Measurements from ENCODE around the gene JARID2. TPM values are rescaled to one million over a fixed set of nuclear protein-coding genes. Genes with fewer than 3 reads are reported as not detected.

Gene JARID2
- polyA plus RNA-seq, 1 of the 3 experiments (the other 2 are of a cell fraction), result 3.4 TPM

- Histone ChIP-seq H4K20me1 (ENCODE audit: insufficient read depth) (peaks cover 13% of the 10 kb centered on the region), H3F3A (replicated peaks; ENCODE audit: insufficient read depth) (peaks cover 8% of the 10 kb centered on the region), H3K27ac (ENCODE audit: low read depth in 2 of 2, low read length in 1 of 2) (no peak overlapping the region), H3K36me3 (replicated peaks in 1 of 2; ENCODE audit: control insufficient read depth in 1 of 2, insufficient read depth in 2 of 2, low read length in 1 of 2) (no peaks in the 10 kb centered on the region), H3K9me3 (no peaks in the 10 kb centered on the region), H2AFZ (ENCODE audit: low read depth) (no peak overlapping the region), H3K4me3 (ENCODE audit: low read depth in 2 of 2, low read length in 1 of 2) (no peak overlapping the region), H3K79me2 (ENCODE audit: insufficient read depth) (peaks cover 26% of the 10 kb centered on the region), H3K4me1 (ENCODE audit: control insufficient read depth in 1 of 2, insufficient read depth in 2 of 2, low read depth in 1 of 2, low read length in 1 of 2) (peaks cover 27 to 51% of the 10 kb centered on the region in 2 experiments), H3K4me2 (no peak overlapping the region), H3K9me2 (no peaks in the 10 kb centered on the region), H3K27me3 (ENCODE audit: insufficient read depth) (no peaks in the 10 kb centered on the region), H3K9ac (no peak overlapping the region)
- no peak for DNase-seq
- POLR2A ChIA-PET, result no interaction called here
- CTCF ChIA-PET, result no interaction called here
- TF ChIP-seq, protein P1, sequence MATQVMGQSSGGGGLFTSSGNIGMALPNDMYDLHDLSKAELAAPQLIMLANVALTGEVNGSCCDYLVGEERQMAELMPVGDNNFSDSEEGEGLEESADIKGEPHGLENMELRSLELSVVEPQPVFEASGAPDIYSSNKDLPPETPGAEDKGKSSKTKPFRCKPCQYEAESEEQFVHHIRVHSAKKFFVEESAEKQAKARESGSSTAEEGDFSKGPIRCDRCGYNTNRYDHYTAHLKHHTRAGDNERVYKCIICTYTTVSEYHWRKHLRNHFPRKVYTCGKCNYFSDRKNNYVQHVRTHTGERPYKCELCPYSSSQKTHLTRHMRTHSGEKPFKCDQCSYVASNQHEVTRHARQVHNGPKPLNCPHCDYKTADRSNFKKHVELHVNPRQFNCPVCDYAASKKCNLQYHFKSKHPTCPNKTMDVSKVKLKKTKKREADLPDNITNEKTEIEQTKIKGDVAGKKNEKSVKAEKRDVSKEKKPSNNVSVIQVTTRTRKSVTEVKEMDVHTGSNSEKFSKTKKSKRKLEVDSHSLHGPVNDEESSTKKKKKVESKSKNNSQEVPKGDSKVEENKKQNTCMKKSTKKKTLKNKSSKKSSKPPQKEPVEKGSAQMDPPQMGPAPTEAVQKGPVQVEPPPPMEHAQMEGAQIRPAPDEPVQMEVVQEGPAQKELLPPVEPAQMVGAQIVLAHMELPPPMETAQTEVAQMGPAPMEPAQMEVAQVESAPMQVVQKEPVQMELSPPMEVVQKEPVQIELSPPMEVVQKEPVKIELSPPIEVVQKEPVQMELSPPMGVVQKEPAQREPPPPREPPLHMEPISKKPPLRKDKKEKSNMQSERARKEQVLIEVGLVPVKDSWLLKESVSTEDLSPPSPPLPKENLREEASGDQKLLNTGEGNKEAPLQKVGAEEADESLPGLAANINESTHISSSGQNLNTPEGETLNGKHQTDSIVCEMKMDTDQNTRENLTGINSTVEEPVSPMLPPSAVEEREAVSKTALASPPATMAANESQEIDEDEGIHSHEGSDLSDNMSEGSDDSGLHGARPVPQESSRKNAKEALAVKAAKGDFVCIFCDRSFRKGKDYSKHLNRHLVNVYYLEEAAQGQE (IDR thresholded peaks at IDR 0.05; ENCODE audit: low read depth, low read length), result no peak
- TF ChIP-seq POLR2AphosphoS5 (IDR thresholded peaks at IDR 0.05; ENCODE audit: low read depth, low read length), result no peak
- no peak for TF ChIP-seq RCOR1 (IDR thresholded peaks at IDR 0.05; ENCODE audit: low read length)
- no peak for TF ChIP-seq RFX5 (IDR thresholded peaks at IDR 0.05; ENCODE audit: low read length)
- TF ChIP-seq JUND (IDR thresholded peaks at IDR 0.05), result no peak
- no peak for TF ChIP-seq CTCF (IDR thresholded peaks at IDR 0.05)
- no peak for TF ChIP-seq CHD2 (IDR thresholded peaks at IDR 0.05; ENCODE audit: low read length, partially characterized antibody)
- TF ChIP-seq MEF2A (IDR thresholded peaks at IDR 0.05; ENCODE audit: borderline replicate concordance, low read depth), result no peak
- no peak for TF ChIP-seq FOXM1 (IDR thresholded peaks at IDR 0.05; ENCODE audit: low read depth)
- TF ChIP-seq TCF12 (IDR thresholded peaks at IDR 0.05), result no peak
- TF ChIP-seq RXRA (IDR thresholded peaks at IDR 0.05; ENCODE audit: borderline replicate concordance, low read depth), result no peak
- no peak for TF ChIP-seq RAD21 (IDR thresholded peaks at IDR 0.05; ENCODE audit: low read length)
- TF ChIP-seq, protein P2, sequence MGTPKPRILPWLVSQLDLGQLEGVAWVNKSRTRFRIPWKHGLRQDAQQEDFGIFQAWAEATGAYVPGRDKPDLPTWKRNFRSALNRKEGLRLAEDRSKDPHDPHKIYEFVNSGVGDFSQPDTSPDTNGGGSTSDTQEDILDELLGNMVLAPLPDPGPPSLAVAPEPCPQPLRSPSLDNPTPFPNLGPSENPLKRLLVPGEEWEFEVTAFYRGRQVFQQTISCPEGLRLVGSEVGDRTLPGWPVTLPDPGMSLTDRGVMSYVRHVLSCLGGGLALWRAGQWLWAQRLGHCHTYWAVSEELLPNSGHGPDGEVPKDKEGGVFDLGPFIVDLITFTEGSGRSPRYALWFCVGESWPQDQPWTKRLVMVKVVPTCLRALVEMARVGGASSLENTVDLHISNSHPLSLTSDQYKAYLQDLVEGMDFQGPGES (IDR thresholded peaks at IDR 0.05; ENCODE audit: low read depth, low read length), result no peak
- TF ChIP-seq FOSL2 (IDR thresholded peaks at IDR 0.05; ENCODE audit: borderline replicate concordance, low read depth), result no peak
- TF ChIP-seq ZBTB33 (IDR thresholded peaks at IDR 0.05; ENCODE audit: borderline replicate concordance, low read depth), result no peak
- 93% methylated on average over 2 of the region's 2 CpGs for WGBS (ENCODE audit: low lambda C conversion rate)
These were observed 121.0 kb downstream of the JARID2 start for GRCh38 chr6:15366879-15367278.

All from SK-N-SH (cell line).